K562 (cell line): Measurements from ENCODE around the gene STOM. TPM values are rescaled to one million over a fixed set of nuclear protein-coding genes. Genes with fewer than 3 reads are reported as not detected.

ENCODE experiments used
- ATAC-seq: fragments of 200-7000 bp; cut with Tn5 transposase; 3 replicates; pipeline ENCODE4 v1.9.1; 2020; ENCODE audit warnings: moderate library complexity
- BruUV-seq: library from RNA; stranded (reverse); fragments of 400-500 nt; replicated peaks from 2 replicates; lab custom pipeline; 2021; lab: Mats Ljungman, UMichigan
- CTCF ChIA-PET: fragments of 300-600 bp; formaldehyde crosslinking; extraction: SDS; loops from one replicate; lab custom pipeline; 2021; ENCODE audit warnings: low intra/inter-chr PET ratio; lab: Yijun Ruan, JAX
- POLR2A ChIA-PET: fragments of 300-600, 350-650 bp; sonication (Branson Sonifier 250); formaldehyde crosslinking; extraction: SDS; loops from one replicate; lab custom pipeline; 2021; ENCODE audit warnings: antibody characterized with exemption, inconsistent platforms; lab: Yijun Ruan, JAX
- DNase-seq, 4 experiments: peaks; one replicate each; pipeline versions ENCODE4 v3.0.0 to v3.0.0-alpha.2; 2011 to 2018; ENCODE audit warnings: low spot score in 3 of 4, mixed read lengths in 3 of 4; ENCODE audit errors: extremely low read depth in 1 of 4
- FAIRE-seq: peaks from 2 replicates; lab custom pipeline; 2011; peaks lifted over from hg19 to GRCh38; lab: Jason Lieb, UNC
- H2AFZ ChIP-seq: 2 replicates; pipeline ENCODE4 v1.6.0; 2011; ENCODE audit warnings: low read depth, low read length, control low read depth, inconsistent platforms
- H3K27ac ChIP-seq: fragments of 200-600 bp; 3 replicates; pipeline ENCODE4 v1.8.0; 2011; ENCODE audit warnings: low read depth, mild to moderate bottlenecking, control low read depth, inconsistent platforms, low read length, moderate library complexity, mixed read lengths; ENCODE audit errors: extremely low read depth
- H3K27me3 ChIP-seq, 2 experiments: fragments of 300-600 bp in 1 of 2; 2 replicates in 1 of 2; 3 replicates in 1 of 2; pipeline versions ENCODE4 v1.6.0 to v1.8.0; 2011; ENCODE audit warnings: inconsistent platforms in 2 of 2, low read length in 2 of 2, mild to moderate bottlenecking in 1 of 2, mixed read lengths in 1 of 2, moderate library complexity in 1 of 2; ENCODE audit not compliant: control insufficient read depth in 2 of 2, insufficient read depth in 2 of 2
- H3K36me3 ChIP-seq: fragments of 300-600 bp; 3 replicates; pipeline ENCODE4 v1.8.0; 2011; ENCODE audit warnings: mild to moderate bottlenecking, low read length, inconsistent platforms; ENCODE audit not compliant: control insufficient read depth, insufficient read depth
- H3K4me1 ChIP-seq, 2 experiments: fragments of 200-600 bp in 1 of 2; replicated peaks in 1 of 2; 2 replicates in 1 of 2; 3 replicates in 1 of 2; pipeline versions ENCODE4 v1.5.1 to v1.8.0; 2011; ENCODE audit warnings: inconsistent platforms in 2 of 2, low read length in 2 of 2, mild to moderate bottlenecking in 1 of 2, mixed read lengths in 1 of 2, moderate library complexity in 1 of 2; ENCODE audit not compliant: control insufficient read depth in 2 of 2, insufficient read depth in 2 of 2
- H3K4me2 ChIP-seq: 2 replicates; pipeline ENCODE4 v1.6.1; 2011; ENCODE audit warnings: low read length, control low read depth, inconsistent platforms, mixed read lengths; ENCODE audit not compliant: insufficient read depth
- H3K4me3 ChIP-seq: fragments of 200-600 bp; sonication (generic), shearing (Covaris generic); 2 replicates; pipeline ENCODE4 v1.5.1; 2016; ENCODE audit warnings: control low read depth, inconsistent platforms
- H3K79me2 ChIP-seq: fragments of 200-600 bp; 3 replicates; pipeline ENCODE4 v1.8.0; 2011; ENCODE audit warnings: low read length, inconsistent platforms; ENCODE audit not compliant: control insufficient read depth, insufficient read depth
- H3K9ac ChIP-seq, 2 experiments: 2 replicates each; pipeline versions ENCODE4 v1.6.0 to v1.6.1; 2011; ENCODE audit warnings: low read depth in 2 of 2, low read length in 2 of 2, control low read depth in 1 of 2, inconsistent platforms in 1 of 2, mild to moderate bottlenecking in 1 of 2, mixed read lengths in 1 of 2; ENCODE audit not compliant: insufficient read depth in 1 of 2
- H3K9me1 ChIP-seq: one replicate; pipeline ENCODE4 v1.6.0; 2011; ENCODE audit warnings: inconsistent platforms, mild to moderate bottlenecking, low read length, moderate library complexity; ENCODE audit not compliant: control insufficient read depth, insufficient read depth
- H3K9me3 ChIP-seq: replicated peaks from 2 replicates; pipeline ENCODE4 v1.5.1; 2011; ENCODE audit warnings: low read depth, low read length, inconsistent platforms; ENCODE audit not compliant: control insufficient read depth, insufficient read depth
- H4K20me1 ChIP-seq: replicated peaks from 2 replicates; pipeline ENCODE4 v1.6.1; 2011; ENCODE audit warnings: low read length, inconsistent platforms, mixed read lengths; ENCODE audit not compliant: control insufficient read depth, insufficient read depth
- ATF7 ChIP-seq: fragments of 450-650 bp; IDR thresholded peaks from 2 replicates; pipeline ENCODE4 v1.7.1; 2014; ENCODE audit warnings: mild to moderate bottlenecking, moderate library complexity
- CEBPG ChIP-seq, 3 experiments: fragments of 200-800 bp in 1 of 3; sonication (Bioruptor generic) in 1 of 3; sonication (generic) in 1 of 3; formaldehyde crosslinking in 1 of 3; IDR thresholded peaks in 2 of 3; conservative IDR thresholded peaks in 1 of 3; 2 replicates each; pipeline versions ENCODE4 v1.6.1 to v1.8.0; 2016 to 2022; ENCODE audit warnings: missing compliant biosample characterization in 2 of 3, missing genetic modification characterization in 2 of 3, mild to moderate bottlenecking in 1 of 3, missing genetic modification reagents in 1 of 3
- EP300 ChIP-seq: IDR thresholded peaks from 2 replicates; pipeline ENCODE4 v1.6.1; 2012; ENCODE audit warnings: low read length, improper control_type of control experiment
- KLF10 ChIP-seq: fragments of 250-450 bp; sonication (Bioruptor Pico); IDR thresholded peaks from 2 replicates; pipeline ENCODE4 v1.6.1; 2021; ENCODE audit warnings: matching md5 sums
- PRDM10 ChIP-seq: fragments of 450-650 bp; IDR thresholded peaks from 2 replicates; pipeline ENCODE4 v1.6.1; 2018; ENCODE audit not compliant: partially characterized antibody
- VEZF1 ChIP-seq: fragments of 200-800 bp; sonication (Bioruptor generic); IDR thresholded peaks from 2 replicates; pipeline ENCODE4 v1.6.1; 2017; ENCODE audit warnings: missing genetic modification characterization, missing compliant biosample characterization
- ZNF589 ChIP-seq: fragments of 200-800 bp; sonication (Bioruptor generic); IDR thresholded peaks from 2 replicates; pipeline ENCODE4 v1.6.1; 2016; ENCODE audit warnings: low read depth, missing genetic modification characterization, missing compliant biosample characterization
- ZNF592 ChIP-seq: fragments of 450-650 bp; IDR thresholded peaks from 2 replicates; pipeline ENCODE4 v1.6.1; 2017; ENCODE audit warnings: antibody characterized with exemption, mild to moderate bottlenecking
- WGBS: fragments of 100-300 bp; shearing (Covaris generic); methylation state at CpG from one replicate; pipeline ENCODE4 v1.1.6; 2016; ENCODE audit warnings: low coverage, mixed read lengths; ENCODE audit not compliant: insufficient coverage; ENCODE audit errors: missing lambda C conversion rate; 5-methylcytosine and 5-hydroxymethylcytosine counted together
- in situ Hi-C: fragments of 300-500 bp; cut with MboI; formaldehyde crosslinking; loops from 4 replicates; pipeline ENCODE4 v1.15.0; 2018; ENCODE audit warnings: inconsistent platforms, mixed read lengths
- intact Hi-C: fragments of 100-400 bp; cut with micrococcal nuclease; formaldehyde crosslinking; loops from 2 replicates; pipeline ENCODE4 v1.14.2; 2022
- polyA plus RNA-seq, 8 experiments: library from polyadenylated mRNA; depleted of rRNA in 4 of 8; stranded (reverse) in 5 of 8; unstranded in 3 of 8; fragments of >200 nt; fragmentation: Nextera tagmentation in 2 of 8; fragmentation: Illumina TruSeq in 1 of 8; extraction: Ambion mirVana in 2 of 8; extraction: Trizol in 1 of 8; gene quantifications; 2 replicates each; pipeline versions ENCODE4 v1.2.1 to v1.2.3, GENCODE V29; 2011 to 2014; ENCODE audit warnings: inconsistent platforms in 1 of 8, missing spikeins in 1 of 8
- total RNA-seq, 7 experiments: library from RNA; depleted of rRNA in 6 of 7; stranded (reverse); fragments of >200 nt in 6 of 7; fragmentation: Illumina TruSeq in 2 of 7; extraction: Trizol in 2 of 7; gene quantifications; 2 replicates each; pipeline versions ENCODE4 v1.2.1 to v1.2.3, GENCODE V29; 2011 to 2021; ENCODE audit warnings: low replicate concordance in 1 of 7

Gene STOM
- total and polyA plus RNA-seq, 9 of the 15 experiments (the other 6 are each of a cell fraction or from before 2014, with no cell fraction given), result 23.2 to 140 (median 43.9) TPM

GRCh38 chr9:121393318-121393717, 23.3 kb upstream of the STOM start (continued):
- TF ChIP-seq ZNF592, result peak; percentile 29; the same call in 1 of the 2 replicates
- peak; percentile 59; the same call in 1 of the 2 replicates for TF ChIP-seq EP300
- TF ChIP-seq VEZF1, result peak; percentile 10; the same call in 1 of the 2 replicates
- 0 out of 2 replicates have a peak, but pooled peaks have one; percentile 26 for TF ChIP-seq ZNF589 (CRISPR knock-in tag)

- no peak overlapping the region for H2AFZ ChIP-seq
- POLR2A ChIA-PET, result no interaction called here
- intact Hi-C loops (loop anchor here (10.0 kb wide), 1 partner anchor 406 kb away; no protein-coding TSS in a partner anchor), in situ Hi-C loops (loop anchor here (10.0 kb wide), 1 partner anchor 636 kb away; no protein-coding TSS in a partner anchor)
- no TSS peak for BruUV-seq
- no peak overlapping the region for H3K4me3 ChIP-seq
- peak; percentile 30; the same call in 1 of the 2 replicates for TF ChIP-seq ATF7
- TF ChIP-seq KLF10 (CRISPR knock-in tag), result no peak
- no peak for TF ChIP-seq CEBPG (CRISPR knock-in tag; IDR thresholded peaks at IDR 0.05)
- TF ChIP-seq CEBPG (tag; conservative IDR thresholded peaks at IDR 0.05 in 1 of 2, IDR thresholded peaks at IDR 0.05 in 1 of 2), result peak in 1 of 2 experiments; percentile 31; a peak in 1 of 4 replicates
- peak; percentile 93 for TF ChIP-seq PRDM10
- H3K79me2 ChIP-seq, result no peaks in the 10 kb centered on the region
- H3K4me1 ChIP-seq, result peaks cover 0 to 17% of the 10 kb centered on the region in 2 experiments; a peak in 3 of 5 replicates
- H3K36me3 ChIP-seq, result no peaks in the 10 kb centered on the region; the same call in 2 of the 3 replicates
- no peak for FAIRE-seq
- no peak for DNase-seq
- no peaks in the 10 kb centered on the region for H3K9me3 ChIP-seq
- no peaks in the 10 kb centered on the region for H3K27me3 ChIP-seq
- no peak overlapping the region for H3K4me2 ChIP-seq
- ATAC-seq, result no peak
- CTCF ChIA-PET, result no interaction called here
- H4K20me1 ChIP-seq, result no peaks in the 10 kb centered on the region
- WGBS, result 35% methylated on average over 1 of the region's 1 CpG
- H3K27ac ChIP-seq, result no peak overlapping the region
- H3K9me1 ChIP-seq, result no peaks in the 10 kb centered on the region
- H3K9ac ChIP-seq, result no peak overlapping the region
Measured at GRCh38 chr9:121390372-121390771, 20.3 kb upstream of the STOM start.
